Middle frontal gyrus (tissue), 1 donor: Measurements from ENCODE around the gene HSPG2.

Experiments
- DNase-seq: peaks from one replicate; pipeline ENCODE4 v3.0.0-alpha.2; 2015; ENCODE audit warnings: low spot score; ENCODE audit errors: extremely low spot score

HSPG2 gene

GRCh38 chr1:21867451-21867996 is 69.6 kb downstream of the HSPG2 start:
- DNase-seq, result no peak

DNA sequence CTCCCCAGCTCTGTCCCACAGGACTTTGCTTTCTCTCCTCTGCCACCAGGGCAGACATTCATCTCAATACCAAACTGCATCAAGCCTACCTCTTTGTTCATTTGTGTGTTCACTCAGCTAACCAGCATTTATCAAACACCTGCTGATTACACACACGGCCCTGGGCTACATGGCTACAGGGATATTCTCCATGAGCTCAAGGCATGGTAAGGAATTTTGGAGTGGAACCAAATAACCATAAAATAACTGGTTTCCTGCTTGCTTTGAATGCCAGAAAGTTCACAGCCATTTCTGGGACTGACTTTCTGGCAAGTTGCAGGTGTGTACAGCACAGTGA is 70.4 kb downstream of the HSPG2 start:
- no peak for DNase-seq

DNA sequence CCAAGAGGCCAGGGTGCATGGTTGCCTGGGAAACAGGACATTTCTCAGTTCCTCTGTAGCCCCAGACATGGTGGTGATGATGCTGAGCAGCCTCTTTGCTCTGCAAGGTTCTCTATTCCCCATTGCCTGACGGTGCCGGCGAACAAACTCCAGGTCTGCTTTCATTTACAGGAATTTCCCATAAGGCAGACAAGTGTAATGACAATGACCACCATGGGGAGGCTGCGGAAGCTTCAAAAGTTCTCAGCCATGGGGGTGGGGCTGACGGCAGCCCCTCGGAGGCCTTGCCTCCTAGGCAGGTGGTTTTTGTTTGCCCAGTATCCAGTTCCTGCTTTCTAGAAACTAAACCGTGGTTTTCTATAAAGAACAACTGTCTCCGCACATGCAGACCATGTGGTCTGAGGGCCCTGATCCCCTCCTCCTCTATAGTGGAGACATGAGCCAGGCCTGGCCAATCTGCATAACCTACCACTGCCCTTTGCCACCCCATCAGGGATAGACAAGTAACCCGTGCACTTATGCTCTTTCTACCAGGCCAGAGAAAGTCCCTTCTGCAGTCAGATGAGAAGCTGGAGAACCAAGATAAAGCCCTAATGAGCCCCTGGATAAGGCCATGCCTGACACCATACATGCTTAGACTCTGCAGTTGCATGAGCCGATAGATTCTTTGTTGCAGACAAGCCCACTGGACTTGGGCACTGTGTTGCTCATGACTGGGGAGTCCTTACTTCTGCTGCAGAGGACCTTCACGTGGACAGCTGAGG is 71.0 kb downstream of the HSPG2 start:
- no peak for DNase-seq

- DNase-seq, result no peak
Measured at GRCh38 chr1:21865609-21865942, 71.5 kb downstream of the HSPG2 start.

GRCh38 chr1:21864730-21865129 is 72.4 kb downstream of the HSPG2 start:
- no peak for DNase-seq

DNA sequence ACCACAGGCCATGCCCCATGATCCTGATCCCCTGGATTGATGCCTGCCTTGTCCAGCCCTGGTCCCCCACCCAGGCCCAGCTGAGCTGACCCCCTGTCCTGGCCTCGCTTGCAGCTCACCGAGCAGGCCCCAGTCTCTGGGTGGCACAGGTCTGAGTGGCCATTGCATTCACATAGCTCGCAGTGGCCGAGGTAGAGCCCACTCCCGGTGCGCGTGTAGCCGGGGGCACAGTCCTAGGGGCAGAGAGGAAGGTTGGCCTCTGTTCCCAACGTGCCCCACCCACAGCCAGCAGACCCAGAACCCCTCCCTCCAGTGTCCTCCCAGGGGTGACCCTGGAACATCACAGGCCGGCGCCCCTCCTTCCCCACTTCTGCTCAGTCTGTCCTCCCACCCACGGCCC is 73.1 kb downstream of the HSPG2 start:
- no peak for DNase-seq

DNA sequence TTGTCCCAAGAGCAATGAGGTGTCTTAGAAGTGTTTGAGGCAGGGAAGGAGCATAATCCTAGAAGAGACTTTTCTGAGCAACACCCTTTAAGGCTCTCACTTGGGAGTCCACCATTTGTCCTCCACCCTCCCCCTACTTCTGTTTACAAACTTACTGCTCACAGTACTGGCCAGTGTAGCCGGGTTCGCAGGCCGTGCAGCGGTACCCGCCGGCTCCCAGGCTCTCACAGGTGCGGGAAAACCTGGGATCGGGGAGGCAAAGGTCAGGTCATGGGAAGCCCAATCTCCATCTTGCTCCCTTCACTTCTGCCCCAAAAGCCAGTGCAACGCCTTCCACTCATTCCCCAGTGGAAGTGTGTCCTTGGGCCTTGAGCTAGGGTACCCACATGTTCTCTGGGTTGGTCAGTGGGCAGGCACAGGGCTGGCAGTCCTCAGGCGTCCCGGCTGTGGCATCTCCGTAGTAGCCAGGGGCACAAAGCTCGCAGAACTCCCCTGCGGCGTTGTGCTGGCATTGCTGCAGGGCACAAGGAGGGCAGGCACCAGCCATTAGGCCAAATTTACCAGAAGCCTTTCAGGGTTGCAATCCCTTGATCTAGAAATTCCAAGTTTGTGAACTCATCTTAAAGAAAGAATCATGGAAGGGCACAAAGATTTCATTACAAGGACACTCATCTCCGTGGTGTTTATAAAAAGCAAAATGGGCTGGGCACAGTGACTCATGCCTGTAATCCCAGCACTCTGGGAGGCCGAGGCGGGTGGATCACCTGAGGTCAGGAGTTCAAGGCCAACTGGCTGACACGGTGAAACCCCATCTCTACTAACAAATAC is 75.3 kb downstream of the HSPG2 start:
- DNase-seq, result no peak

DNA sequence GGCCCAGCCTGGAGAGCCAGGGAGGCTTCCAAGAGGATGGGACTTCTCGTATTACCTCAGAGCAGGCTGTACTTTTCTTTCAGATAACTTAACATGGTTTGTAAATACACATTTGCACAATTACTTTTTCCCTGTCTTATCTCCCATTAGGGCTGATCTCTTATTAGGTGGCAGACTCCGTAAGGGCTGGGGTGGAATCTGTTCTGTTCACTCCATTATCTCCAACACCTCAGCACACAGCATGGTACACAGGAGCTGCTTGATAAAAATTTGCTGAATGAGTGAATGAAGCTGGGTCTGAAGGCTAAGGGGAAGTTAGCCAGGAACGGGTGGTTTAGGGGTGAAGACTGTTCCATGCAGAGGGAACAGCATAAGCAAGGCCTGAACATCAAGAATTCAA is 76.1 kb downstream of the HSPG2 start:
- no peak for DNase-seq

- DNase-seq, result no peak
Measured at GRCh38 chr1:21859669-21860179, 77.4 kb downstream of the HSPG2 start.

- no peak for DNase-seq
Measured at GRCh38 chr1:21857840-21858670, 79.1 kb downstream of the HSPG2 start.

DNA sequence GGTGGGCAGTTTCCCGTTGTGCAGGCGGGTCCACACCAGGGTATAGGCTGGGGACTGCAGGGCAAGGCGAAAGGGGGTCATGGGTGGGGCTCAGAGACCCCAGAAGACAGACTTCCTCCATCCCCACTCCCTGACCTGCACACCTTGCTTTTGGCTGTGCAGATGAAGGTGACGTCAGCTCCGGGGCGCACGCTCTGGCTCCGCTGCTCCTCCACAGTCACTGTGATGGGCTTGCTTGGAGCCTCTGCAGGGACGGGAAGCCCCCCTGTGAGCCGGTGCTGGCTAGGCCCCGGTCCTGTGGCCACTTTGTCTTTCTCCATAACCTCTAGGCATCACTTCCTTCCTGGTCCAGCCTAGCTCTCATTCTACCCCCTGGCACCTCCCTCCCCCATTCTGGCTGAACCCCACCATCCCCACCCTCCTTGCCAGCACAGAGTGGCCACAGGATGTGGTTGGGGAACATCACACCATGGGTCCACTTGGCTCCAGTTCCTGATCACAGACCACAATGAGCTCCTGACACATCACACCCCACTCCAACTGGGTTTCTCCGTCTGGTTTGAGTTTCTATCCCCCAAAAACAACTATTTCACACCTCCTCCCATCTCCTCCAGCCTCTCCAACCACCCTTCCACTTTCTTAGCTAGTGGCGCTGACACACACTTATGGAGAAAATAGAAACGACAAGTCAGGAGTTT is 79.8 kb downstream of the HSPG2 start:
- no peak for DNase-seq

DNA sequence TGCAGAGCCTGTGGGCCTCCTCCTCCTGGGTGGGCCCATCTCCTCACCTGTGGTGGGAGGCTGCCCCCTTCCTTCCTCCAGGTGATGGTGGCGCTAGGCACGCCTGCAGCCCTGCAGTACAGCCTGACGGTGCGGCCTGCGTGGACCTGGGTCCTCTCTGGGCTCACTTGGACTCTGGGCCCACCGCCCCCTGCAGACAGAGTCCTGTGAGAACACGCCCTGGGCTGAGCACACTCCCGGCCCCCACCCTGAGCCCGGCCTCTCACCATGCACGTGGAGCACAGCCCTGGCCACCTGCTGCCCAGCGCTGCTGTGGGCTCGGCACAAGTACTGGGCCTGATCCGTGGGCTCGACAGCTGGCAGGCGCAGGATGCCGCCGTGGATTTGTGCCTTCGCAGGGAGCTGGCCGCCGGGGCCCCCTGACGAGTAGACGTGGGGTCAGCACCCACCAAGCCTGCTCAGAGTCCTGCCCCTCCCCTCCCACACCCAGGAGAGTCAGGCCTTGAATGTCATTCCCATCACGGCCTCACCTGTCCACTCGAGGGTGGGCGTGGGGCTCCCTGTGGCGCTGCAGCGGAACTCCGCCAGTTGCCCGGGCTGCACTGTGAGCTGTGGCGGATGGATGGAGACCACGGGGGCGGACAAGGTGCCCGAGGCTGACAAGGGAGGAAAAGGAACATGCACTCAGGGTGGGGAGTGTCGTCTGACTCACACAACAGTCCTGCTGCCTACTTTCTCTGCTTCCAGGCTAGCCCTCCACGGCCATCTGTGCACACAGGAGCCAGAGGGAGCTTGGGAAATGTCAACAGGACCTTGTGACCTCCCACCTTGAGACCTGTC is 81.6 kb downstream of the HSPG2 start:
- no peak for DNase-seq

GRCh38 chr1:21854751-21855131 is 82.4 kb downstream of the HSPG2 start:
- no peak for DNase-seq

- no peak for DNase-seq
Measured at GRCh38 chr1:21854090-21854750, 82.9 kb downstream of the HSPG2 start.

- DNase-seq, result no peak
Measured at GRCh38 chr1:21853131-21853427, 84.0 kb downstream of the HSPG2 start.

- DNase-seq, result no peak
Measured at GRCh38 chr1:21852282-21853130, 84.6 kb downstream of the HSPG2 start.

DNA sequence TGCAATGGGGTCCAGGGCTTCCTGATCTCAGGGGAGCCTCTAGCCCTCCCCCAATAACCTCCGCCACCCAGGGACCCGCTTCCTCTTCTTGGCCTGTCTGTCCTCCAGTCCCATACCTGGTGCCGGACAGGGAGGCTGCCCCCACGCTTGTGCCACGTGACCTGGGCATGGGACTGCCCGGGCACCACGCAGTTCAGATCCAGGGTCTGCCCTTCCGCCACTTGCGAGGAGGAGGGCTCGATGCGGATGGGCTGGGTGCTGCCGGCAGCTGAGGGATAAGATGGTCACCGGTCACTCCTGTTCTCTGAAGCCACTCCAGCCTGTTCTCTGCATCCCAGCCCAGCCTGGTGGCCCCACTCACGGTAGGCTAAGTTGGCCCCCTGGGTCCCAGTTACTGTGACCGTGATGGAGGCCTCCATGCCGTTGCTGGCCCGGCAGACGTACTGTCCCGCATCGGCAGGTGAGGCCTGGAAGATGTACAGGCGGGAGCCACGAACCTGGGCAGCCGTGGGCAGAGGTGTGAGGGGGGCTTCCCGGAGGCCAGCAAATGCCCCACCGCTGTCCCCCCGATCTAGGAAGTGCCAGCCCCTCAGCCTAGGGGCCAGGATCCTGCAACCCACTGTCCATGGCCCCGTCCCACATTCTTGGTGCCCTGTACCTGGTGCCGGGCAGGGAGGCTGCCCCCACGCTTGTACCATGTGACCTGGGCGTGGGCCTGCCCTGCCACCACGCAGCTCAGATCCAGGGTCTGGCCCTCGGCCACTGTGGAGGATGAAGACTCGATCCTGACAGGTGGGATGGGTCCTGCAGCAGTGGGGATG is 85.5 kb downstream of the HSPG2 start:
- DNase-seq, result no peak
